GM12801 (cell line): ENCODE measurements around the gene MTMR10.

ENCODE experiments used
- CTCF ChIP-seq: IDR thresholded peaks from one replicate; pipeline ENCODE4 v1.5.1; 2011; ENCODE audit warnings: control low read depth; ENCODE audit not compliant: insufficient read length; ENCODE audit errors: extremely low read depth

Gene MTMR10

GRCh38 chr15:31032961-31033371 is 41.5 kb upstream of the MTMR10 start:
- no peak for TF ChIP-seq CTCF

- TF ChIP-seq CTCF: no peak
These were observed 40.1 kb upstream of the MTMR10 start for GRCh38 chr15:31031471-31032067.

- TF ChIP-seq CTCF: no peak
These were observed 36.6 kb upstream of the MTMR10 start for GRCh38 chr15:31027910-31028578.

- TF ChIP-seq CTCF: no peak
These were observed 34.6 kb upstream of the MTMR10 start for GRCh38 chr15:31025996-31026395.

GRCh38 chr15:31024979-31025378 is 33.6 kb upstream of the MTMR10 start:
- TF ChIP-seq CTCF: no peak

GRCh38 chr15:31024330-31024729 is 32.9 kb upstream of the MTMR10 start:
- no peak for TF ChIP-seq CTCF

- no peak for TF ChIP-seq CTCF
These were observed 32.4 kb upstream of the MTMR10 start for GRCh38 chr15:31023841-31024240.
